Gastroesophageal sphincter (tissue), 4 donors: ENCODE results near the gene SIGLEC7. TPM values are rescaled to one million over a fixed set of nuclear protein-coding genes. Genes with fewer than 3 reads are reported as not detected.

Experiments
- ATAC-seq: fragments of 150-250 bp; one replicate; pipeline ENCODE4 v1.9.1; 2016; ENCODE audit warnings: mild to moderate bottlenecking, moderate library complexity
- H3K27ac ChIP-seq, 4 donors: fragments of 200-600 bp; sonication (generic) in 3 of 4; 1 replicate in 3 of 4; 2 replicates in 1 of 4; pipeline ENCODE4 v1.5.1; 2016 to 2019
- H3K27me3 ChIP-seq: fragments of 200-600 bp; sonication (generic); one replicate; pipeline ENCODE4 v1.5.1; 2019
- H3K36me3 ChIP-seq, 2 donors: fragments of 200-600 bp; sonication (generic); one replicate each; pipeline ENCODE4 v1.5.1; 2019; ENCODE audit warnings: control low read depth in 1 of 2
- H3K4me1 ChIP-seq, 3 donors: fragments of 200-600 bp; sonication (generic); 1 replicate in 2 of 3; 2 replicates in 1 of 3; pipeline ENCODE4 v1.5.1; 2016 to 2019; ENCODE audit warnings: control low read depth in 2 of 3
- H3K4me3 ChIP-seq, 2 donors: fragments of 200-600 bp; sonication (generic); one replicate each; pipeline ENCODE4 v1.5.1; 2019; ENCODE audit warnings: mild to moderate bottlenecking in 1 of 2, moderate library complexity in 1 of 2
- H3K9me3 ChIP-seq, 3 donors: fragments of 200-600 bp; sonication (generic); one replicate each; pipeline ENCODE4 v1.5.1; 2017 to 2019; ENCODE audit warnings: control low read depth in 2 of 3
- CTCF ChIP-seq, 4 experiments: fragments of 200-600 bp in 2 of 4; fragments of 450-650 bp in 2 of 4; sonication (generic) in 1 of 4; IDR thresholded peaks; one replicate each; pipeline ENCODE4 v1.5.1; 2017 to 2019; ENCODE audit warnings: antibody characterized with exemption in 4 of 4, mild to moderate bottlenecking in 2 of 4, moderate library complexity in 2 of 4
- EP300 ChIP-seq: sonication (generic); formaldehyde crosslinking; IDR thresholded peaks from one replicate; pipeline ENCODE4 v1.6.1; 2017; ENCODE audit warnings: antibody characterized with exemption, mild to moderate bottlenecking
- POLR2A ChIP-seq, 2 donors: fragments of 450-650 bp; IDR thresholded peaks; one replicate each; pipeline ENCODE4 v1.6.1; 2017; ENCODE audit warnings: antibody characterized with exemption in 2 of 2, mild to moderate bottlenecking in 2 of 2, moderate library complexity in 1 of 2
- POLR2AphosphoS5 ChIP-seq: sonication (generic); formaldehyde crosslinking; IDR thresholded peaks from one replicate; pipeline ENCODE4 v1.6.1; 2017; ENCODE audit warnings: antibody characterized with exemption
- WGBS, 2 donors: methylation state at CpG; one replicate each; pipeline ENCODE4 v1.1.5; 2018; ENCODE audit warnings: low coverage in 1 of 2; 5-methylcytosine and 5-hydroxymethylcytosine counted together
- total RNA-seq, 4 donors: library from RNA; depleted of rRNA; stranded (reverse); fragments of >200 nt; gene quantifications; one replicate each; pipeline ENCODE4 v1.1.0, GENCODE V29; 2016

Gene SIGLEC7
- total RNA-seq, 4 donors from 2014 or later: 0.46 to 4.4 (median 2.8) TPM; not detected in 1

- H3K4me1 ChIP-seq: no peaks in the 10 kb centered on the region
- WGBS, 2 donors: 89 to 90% methylated on average over 1 to 2 of the region's 5 CpGs
- peaks cover 48% of the 10 kb centered on the region for H3K27me3 ChIP-seq
- no peak overlapping the region for H3K27ac ChIP-seq
- no peak overlapping the region for H3K4me3 ChIP-seq
- TF ChIP-seq CTCF (IDR thresholded peaks at IDR 0.05): no peak
- TF ChIP-seq POLR2A (IDR thresholded peaks at IDR 0.05): no peak
- TF ChIP-seq EP300: no peak
- TF ChIP-seq POLR2AphosphoS5: no peak
- H3K9me3 ChIP-seq: no peaks in the 10 kb centered on the region
- no peaks in the 10 kb centered on the region for H3K36me3 ChIP-seq
- ATAC-seq: no peak
These were observed 59.6 kb downstream of the SIGLEC7 start for GRCh38 chr19:51201712-51202111.

Other genes starting within 250 kb of the SIGLEC7 start
- gene KLK4, start 230.9 kb upstream of the SIGLEC7 start, total RNA-seq: not detected
- 1 to 10 TPM in 1 of 4 donors, not detected in 3; 1.2 TPM for gene KLK5, start 189.3 kb upstream of the SIGLEC7 start, total RNA-seq
- 1 to 10 TPM in 2 of 4 donors, not detected in 2; 1.1 to 7.8 TPM for gene KLK6, start 172.7 kb upstream of the SIGLEC7 start, total RNA-seq
- 10 to 100 TPM in 1 of 4 donors, under 1 TPM in 1, not detected in 2; 0.31 to 16.7 TPM for gene KLK7, start 158.4 kb upstream of the SIGLEC7 start, total RNA-seq
- 1 to 10 TPM in 2 of 4 donors, not detected in 2; 2.3 to 4.6 TPM for gene KLK8, start 140.7 kb upstream of the SIGLEC7 start, total RNA-seq
- 1 to 10 TPM in 3 of 4 donors, not detected in 1; 1.7 to 6.7 (median 4.1) TPM for gene KLK10, start 122.6 kb upstream of the SIGLEC7 start, total RNA-seq
- gene KLK11, start 115.7 kb upstream of the SIGLEC7 start, total RNA-seq: 10 to 100 TPM in 1 of 4 donors, under 1 TPM in 1, not detected in 2; 0.78 to 12.3 TPM
- gene KLK12, start 107.3 kb upstream of the SIGLEC7 start, total RNA-seq: 1 to 10 TPM in 1 of 4 donors, under 1 TPM in 2, not detected in 1; 0.40 to 1.2 (median 0.54) TPM
- 1 to 10 TPM in 3 of 4 donors, not detected in 1; 1.3 to 6.1 (median 5.1) TPM for gene KLK13, start 77.2 kb upstream of the SIGLEC7 start, total RNA-seq
- not detected for gene KLK14, start 59.4 kb upstream of the SIGLEC7 start, total RNA-seq
- 10 to 100 TPM in 3 of 4 donors, 1 to 10 TPM in 1; 9.8 to 12.8 (median 11.4) TPM for gene CTU1, start 33.9 kb upstream of the SIGLEC7 start, total RNA-seq
- 1 to 10 TPM in 3 of 4 donors, under 1 TPM in 1; 0.62 to 9.2 (median 4.0) TPM for gene SIGLEC9, start 17.4 kb upstream of the SIGLEC7 start, total RNA-seq
- gene CD33, start 82.8 kb downstream of the SIGLEC7 start, total RNA-seq: 1 to 10 TPM; 1.8 to 7.0 (median 2.8) TPM
- gene SIGLECL1, start 108.8 kb downstream of the SIGLEC7 start, total RNA-seq: not detected
- not detected for gene IGLON5, start 169.3 kb downstream of the SIGLEC7 start, total RNA-seq
- gene VSIG10L, start 199.8 kb downstream of the SIGLEC7 start, total RNA-seq: 1 to 10 TPM; 1.5 to 3.6 (median 2.5) TPM
- 100 to 1,000 TPM in 2 of 4 donors, 10 to 100 TPM in 2; 96.2 to 136 (median 103) TPM for gene ETFB, start 224.1 kb downstream of the SIGLEC7 start, total RNA-seq
- gene CLDND2, start 226.7 kb downstream of the SIGLEC7 start, total RNA-seq: not detected
- gene NKG7, start 230.4 kb downstream of the SIGLEC7 start, total RNA-seq: 1 to 10 TPM in 1 of 4 donors, under 1 TPM in 2, not detected in 1; 0.58 to 2.0 (median 0.67) TPM
- gene LIM2, start 245.7 kb downstream of the SIGLEC7 start, total RNA-seq: not detected
- gene C19orf84, start 248.3 kb downstream of the SIGLEC7 start, total RNA-seq: not detected